Measurements from ENCODE around the gene CALHM3.

The CALHM3 gene

DNA sequence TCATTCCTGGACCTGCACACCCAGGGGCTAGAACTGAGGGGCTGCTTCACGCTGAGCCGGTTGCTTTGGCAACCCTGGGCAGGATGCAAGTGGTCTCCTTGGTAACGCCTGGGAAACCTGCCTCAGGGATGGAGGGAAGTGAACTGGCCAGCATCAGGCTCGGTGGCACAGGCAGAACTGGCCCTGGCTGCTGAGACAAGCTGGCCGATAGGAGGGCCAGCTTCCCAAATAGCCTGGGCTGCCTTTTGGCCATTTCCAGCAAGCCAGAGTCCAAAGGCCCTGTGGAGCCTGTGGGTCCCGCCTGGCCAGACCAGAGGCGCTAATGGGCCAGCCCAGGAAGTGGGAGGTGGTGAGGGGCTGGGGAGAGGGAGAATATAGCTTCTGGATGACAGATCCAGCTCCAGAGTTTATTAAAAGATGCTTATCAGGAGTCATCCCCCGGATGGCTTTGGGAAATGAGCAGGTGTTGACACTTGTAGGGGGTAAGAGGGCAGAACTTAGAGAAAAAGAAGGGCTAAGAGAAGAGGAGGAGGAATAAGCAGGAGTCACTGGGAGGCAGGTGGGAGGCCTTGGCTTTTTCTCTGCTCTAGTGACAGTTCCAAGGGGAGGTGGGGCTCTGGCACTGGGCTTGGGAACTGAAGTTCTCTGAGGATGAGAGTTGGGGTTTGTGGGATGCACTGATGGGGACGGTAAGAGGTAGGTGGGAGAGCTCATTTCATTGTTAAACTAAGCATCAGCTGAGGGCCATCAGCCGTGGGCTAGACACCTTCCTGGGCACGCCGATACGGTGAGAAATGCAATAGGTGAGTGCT lies 24.0 kb upstream of the CALHM3 start:
- Histone ChIP-seq H3K4me1 (peaks cover 20% of the 10 kb centered on the region), H3K9ac (no peak overlapping the region), H3K36me3 (no peaks in the 10 kb centered on the region), H3K27me3 (no peaks in the 10 kb centered on the region), H4K20me1 (no peaks in the 10 kb centered on the region), H3K9me3 (no peaks in the 10 kb centered on the region), H3K4me2 (no peak overlapping the region), H3K27ac (no peak overlapping the region), H3K4me3 (no peak overlapping the region)
- TF ChIP-seq Cebpa-rat (IDR thresholded peaks at IDR 0.05), result no peak

DNA sequence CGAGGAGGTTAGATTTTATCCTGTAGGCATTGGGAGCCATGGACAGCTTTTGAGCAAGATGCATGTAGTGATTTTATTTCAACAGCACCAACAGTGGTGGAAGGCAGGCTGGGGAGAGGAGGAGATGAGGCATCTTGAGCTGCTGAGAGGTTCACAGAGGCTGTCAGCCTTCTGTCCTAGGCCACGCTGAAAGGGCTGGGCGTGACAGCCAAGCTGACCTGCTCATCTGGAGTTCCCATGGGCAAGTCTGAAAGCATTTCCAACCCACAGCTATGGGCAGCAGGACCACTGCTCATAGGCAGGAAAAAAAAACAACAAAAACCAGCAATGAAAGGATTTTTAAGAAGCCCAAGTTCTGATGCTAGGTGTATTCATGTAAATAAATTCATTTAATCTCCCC lies 22.1 kb upstream of the CALHM3 start:
- Histone ChIP-seq H3K4me2 (no peak overlapping the region), H3K27ac (no peak overlapping the region), H3K4me3 (no peak overlapping the region), H3K4me1 (peaks cover 20% of the 10 kb centered on the region), H3K27me3 (peaks cover 15% of the 10 kb centered on the region), H4K20me1 (no peaks in the 10 kb centered on the region), H3K9me3 (no peaks in the 10 kb centered on the region), H3K36me3 (no peaks in the 10 kb centered on the region), H3K9ac (no peak overlapping the region)
- TF ChIP-seq Cebpa-rat (IDR thresholded peaks at IDR 0.05), result no peak

DNA sequence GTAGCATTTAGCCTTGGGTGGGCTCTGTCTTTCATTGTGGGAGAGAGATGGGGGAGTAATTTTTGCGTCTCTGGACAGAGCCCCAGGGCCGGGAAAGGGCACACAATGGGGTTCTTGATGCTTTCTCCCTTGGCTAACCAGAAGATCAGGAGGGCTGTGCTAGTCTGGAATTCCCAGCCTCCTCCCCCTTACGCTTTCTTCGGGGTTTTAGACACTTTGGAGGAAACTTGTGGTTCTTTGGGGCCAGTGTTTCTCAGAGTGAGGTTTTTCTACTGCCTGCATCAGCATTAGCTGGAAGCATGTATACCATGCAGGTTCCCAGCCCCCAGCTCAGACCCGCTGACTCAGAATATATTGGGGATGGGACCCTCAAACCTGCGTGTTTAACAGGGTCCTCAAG lies 21.4 kb upstream of the CALHM3 start:
- Histone ChIP-seq H3K4me1 (peaks cover 20% of the 10 kb centered on the region), H4K20me1 (no peaks in the 10 kb centered on the region), H3K36me3 (no peaks in the 10 kb centered on the region), H3K27ac (no peak overlapping the region), H3K27me3 (peaks cover 23% of the 10 kb centered on the region), H3K9me3 (no peaks in the 10 kb centered on the region), H3K9ac (no peak overlapping the region), H3K4me3 (no peak overlapping the region), H3K4me2 (no peak overlapping the region)
- TF ChIP-seq Cebpa-rat (IDR thresholded peaks at IDR 0.05), result no peak

DNA sequence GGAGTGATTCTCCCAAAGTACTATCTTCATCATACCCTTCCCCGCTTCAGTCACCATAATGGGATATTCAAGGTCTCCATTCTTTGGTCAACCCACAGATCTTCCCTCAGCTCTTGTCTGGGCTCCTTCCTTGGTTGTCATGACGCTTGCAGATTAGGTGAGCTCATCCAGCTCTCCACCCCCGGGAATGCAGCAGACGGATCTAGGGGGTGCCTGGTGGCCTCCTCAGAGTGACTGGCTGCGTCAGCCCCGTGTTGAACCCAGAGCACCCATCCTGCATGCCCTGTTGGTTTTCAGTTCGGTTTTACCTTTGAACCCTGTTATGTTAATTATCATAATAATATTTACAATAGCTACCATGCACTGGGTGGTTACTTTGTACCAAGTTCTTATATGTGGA lies 20.8 kb upstream of the CALHM3 start:
- Histone ChIP-seq H3K9me3 (no peaks in the 10 kb centered on the region), H3K4me2 (no peak overlapping the region), H3K27ac (no peak overlapping the region), H3K27me3 (peaks cover 29% of the 10 kb centered on the region), H3K36me3 (no peaks in the 10 kb centered on the region), H3K9ac (no peak overlapping the region), H4K20me1 (peaks cover 3% of the 10 kb centered on the region), H3K4me3 (no peak overlapping the region), H3K4me1 (peaks cover 18% of the 10 kb centered on the region)
- no peak for TF ChIP-seq Cebpa-rat (IDR thresholded peaks at IDR 0.05)

DNA sequence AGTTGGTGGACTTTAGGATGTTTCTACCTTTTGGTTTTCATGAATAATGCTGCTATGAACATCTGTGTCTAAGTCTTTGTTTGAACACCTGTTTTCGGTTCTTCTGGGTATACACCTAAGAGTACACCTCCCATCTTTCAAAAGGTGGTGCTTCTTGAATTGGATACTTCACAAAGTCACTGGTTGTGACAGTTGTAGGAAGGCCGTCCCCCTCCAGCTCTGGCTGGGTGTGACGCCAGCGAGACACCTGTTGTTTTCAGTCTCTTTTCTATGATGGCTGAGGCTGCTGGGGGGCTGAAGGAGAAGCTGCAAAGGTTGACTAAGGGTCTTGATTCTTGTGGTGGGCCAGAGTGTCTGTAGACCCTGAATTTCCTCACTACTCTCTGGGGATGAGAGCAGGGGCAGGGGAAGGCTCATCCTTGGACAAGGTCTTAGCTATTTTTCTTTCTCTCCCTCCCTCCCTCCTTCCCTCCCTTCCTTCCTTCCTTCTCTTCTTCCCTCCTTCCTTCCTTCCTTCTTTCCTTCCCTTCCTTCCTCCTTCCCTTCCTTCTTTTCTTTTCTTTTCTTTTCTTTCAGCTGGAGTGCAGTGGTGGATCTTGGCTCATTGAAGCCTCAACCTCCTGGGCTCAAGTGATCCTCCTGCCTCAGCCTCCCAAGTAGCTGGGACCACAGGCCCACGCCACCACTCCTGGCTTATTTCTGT lies 20.0 kb upstream of the CALHM3 start:
- peaks cover 36% of the 10 kb centered on the region for H3K27me3 ChIP-seq
- peaks cover 17% of the 10 kb centered on the region for H3K4me1 ChIP-seq
- no peak for TF ChIP-seq Cebpa-rat (IDR thresholded peaks at IDR 0.05)
- no peak overlapping the region for H3K4me3 ChIP-seq
- no peaks in the 10 kb centered on the region for H3K9me3 ChIP-seq
- H4K20me1 ChIP-seq, result peaks cover 11% of the 10 kb centered on the region
- no peak overlapping the region for H3K27ac ChIP-seq
- no peak overlapping the region for H3K9ac ChIP-seq
- no peaks in the 10 kb centered on the region for H3K36me3 ChIP-seq
- H3K4me2 ChIP-seq, result no peak overlapping the region; the same call in 1 of the 2 replicates

DNA sequence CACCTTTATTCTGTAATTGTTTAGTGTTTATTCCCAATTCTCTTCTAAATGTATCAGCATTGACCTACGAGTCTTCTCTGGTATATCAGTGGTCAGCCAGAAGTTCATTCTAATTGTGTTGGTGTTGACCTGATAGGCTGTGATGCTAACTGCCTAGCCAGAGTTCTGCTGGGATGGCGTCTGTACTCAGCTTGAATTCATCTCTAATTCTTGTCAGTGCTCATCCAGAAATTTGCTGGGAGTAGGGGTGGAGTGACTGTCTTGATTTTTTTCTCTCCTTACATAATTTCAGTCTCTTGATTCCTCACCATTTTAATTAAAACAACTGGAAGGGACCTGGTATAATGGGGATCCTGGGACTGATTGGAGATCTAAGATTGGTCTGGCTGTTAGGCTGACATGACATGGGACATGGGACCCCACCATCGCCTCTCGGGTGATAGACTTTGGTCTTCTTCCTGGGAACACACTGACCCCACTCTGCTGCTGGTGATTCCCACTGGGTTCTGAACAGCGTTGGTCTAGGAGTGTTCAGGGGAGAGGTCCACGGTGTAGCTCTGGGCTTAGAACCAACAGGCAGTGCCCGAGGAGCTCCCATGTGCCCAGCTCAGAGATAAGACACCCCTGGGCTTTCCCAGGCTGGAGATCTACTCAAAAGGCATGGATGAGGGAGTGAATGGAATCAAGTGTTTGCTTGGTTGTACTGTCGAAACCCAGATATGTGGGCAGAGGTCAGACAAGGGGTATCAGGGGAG lies 18.3 kb upstream of the CALHM3 start:
- Histone ChIP-seq H3K4me2 (no peak overlapping the region), H3K27ac (no peak overlapping the region), H4K20me1 (peaks cover 22% of the 10 kb centered on the region), H3K9ac (no peak overlapping the region), H3K4me3 (no peak overlapping the region), H3K4me1 (peaks cover 19% of the 10 kb centered on the region), H3K9me3 (no peaks in the 10 kb centered on the region), H3K27me3 (peaks cover 54% of the 10 kb centered on the region), H3K36me3 (no peaks in the 10 kb centered on the region)
- TF ChIP-seq Cebpa-rat (IDR thresholded peaks at IDR 0.05), result no peak

DNA sequence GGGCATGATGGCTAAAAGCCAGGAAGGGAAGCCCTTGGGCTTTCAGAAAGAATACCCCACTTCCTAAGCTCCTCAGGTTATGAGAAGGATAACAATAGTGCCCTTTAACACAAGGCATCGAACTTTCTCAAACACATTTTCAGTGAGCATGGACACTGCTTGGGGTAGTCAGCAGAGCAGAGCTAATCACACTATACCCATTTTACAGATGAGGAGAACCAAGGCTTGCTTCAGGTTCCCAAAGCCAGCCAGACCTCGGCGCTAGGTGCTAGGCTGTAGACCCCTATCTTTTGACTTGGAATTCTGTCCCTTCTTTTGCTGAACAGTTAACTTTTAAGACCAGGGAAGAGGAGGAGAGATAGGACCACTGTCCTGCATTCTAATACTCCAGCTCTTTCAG lies 16.3 kb upstream of the CALHM3 start:
- Histone ChIP-seq H3K27me3 (peaks cover 66% of the 10 kb centered on the region), H3K36me3 (no peaks in the 10 kb centered on the region), H3K27ac (no peak overlapping the region), H3K4me3 (no peak overlapping the region), H4K20me1 (peaks cover 27% of the 10 kb centered on the region), H3K4me1 (peaks cover 28% of the 10 kb centered on the region), H3K9me3 (no peaks in the 10 kb centered on the region), H3K4me2 (no peak overlapping the region), H3K9ac (no peak overlapping the region)
- TF ChIP-seq Cebpa-rat (IDR thresholded peaks at IDR 0.05), result no peak

DNA sequence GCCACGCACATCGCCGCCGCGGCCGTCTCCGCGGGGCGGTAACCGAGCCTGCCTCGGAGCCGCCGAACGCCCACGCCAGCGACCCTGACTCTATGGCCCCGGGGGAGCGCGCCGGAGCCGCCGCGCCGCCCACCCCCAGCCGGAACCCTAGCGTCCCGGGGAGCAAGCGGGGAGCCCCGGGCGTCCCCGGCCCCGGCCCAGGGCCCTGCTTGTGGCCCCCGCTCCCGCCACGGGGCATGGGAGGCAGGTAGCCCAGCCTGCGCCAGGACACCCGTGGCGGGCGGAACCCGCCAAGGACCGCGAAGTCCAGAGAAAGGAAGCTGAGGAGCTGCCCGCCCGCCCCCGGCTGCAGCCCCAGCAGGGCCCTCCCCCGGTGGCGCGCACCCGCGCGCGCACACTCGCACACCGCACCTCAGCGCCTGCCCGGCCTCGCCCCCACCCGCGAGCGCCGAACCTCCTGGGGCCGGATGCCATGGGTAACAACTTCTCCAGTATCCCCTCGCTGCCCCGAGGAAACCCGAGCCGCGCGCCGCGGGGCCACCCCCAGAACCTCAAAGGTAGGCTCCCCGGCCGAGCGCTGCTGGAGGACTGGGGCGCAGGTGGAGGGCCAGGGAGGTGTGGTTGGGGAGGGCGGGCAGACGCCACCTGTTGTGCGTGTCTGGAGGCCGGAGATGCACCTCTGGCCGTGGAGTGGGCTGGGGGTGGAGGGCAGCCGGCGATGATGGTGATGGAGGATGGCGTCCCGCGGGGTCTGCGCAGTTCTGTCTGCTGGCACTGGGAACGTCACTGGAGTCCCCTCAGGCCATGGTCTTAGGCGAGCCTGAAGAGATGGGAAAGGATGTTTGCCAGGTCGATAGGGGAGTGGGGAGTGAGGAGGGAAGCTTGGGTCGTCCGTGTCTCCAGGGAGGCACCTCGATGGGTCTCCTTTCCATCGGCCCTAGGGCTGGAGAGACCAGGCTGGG lies 15.2 kb upstream of the CALHM3 start:
- Histone ChIP-seq H3K9ac (peak overlapping the region; percentile 45; the same call in 1 of the 2 replicates), H3K4me1 (peaks cover 30% of the 10 kb centered on the region), H3K9me3 (no peaks in the 10 kb centered on the region), H3K4me2 (peak overlapping the region; percentile 98), H3K27ac (no peak overlapping the region), H4K20me1 (peaks cover 27% of the 10 kb centered on the region), H3K36me3 (no peaks in the 10 kb centered on the region), H3K27me3 (peaks cover 66% of the 10 kb centered on the region), H3K4me3 (peak overlapping the region; percentile 72)
- TF ChIP-seq Cebpa-rat (IDR thresholded peaks at IDR 0.05), result no peak

DNA sequence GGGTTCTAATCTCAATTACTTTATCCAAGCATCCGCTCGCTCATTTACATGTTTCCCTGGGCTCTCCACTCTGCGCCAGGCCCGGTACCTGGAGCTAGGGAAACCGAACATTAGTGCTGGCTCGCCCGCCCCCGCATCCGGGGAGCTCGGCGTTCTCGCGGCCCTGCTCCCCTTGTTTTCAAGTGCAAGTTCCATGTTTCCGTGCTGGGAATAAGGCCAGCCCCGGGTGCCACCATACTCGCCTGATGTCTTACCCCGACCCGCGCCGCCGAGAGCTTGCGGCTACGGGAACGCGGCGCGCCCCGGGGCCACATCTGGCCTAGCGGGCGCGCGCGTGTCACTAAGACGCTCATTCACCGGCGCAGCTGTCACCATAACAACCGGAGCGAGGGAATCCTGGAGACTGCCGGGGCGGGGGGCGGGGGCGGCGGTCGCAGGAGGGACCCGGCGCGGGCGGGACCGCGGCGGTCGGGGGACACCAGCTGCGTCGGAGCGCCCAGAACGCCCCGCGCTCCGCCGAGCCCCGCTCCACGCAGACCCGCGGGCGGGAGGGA lies 14.4 kb upstream of the CALHM3 start, which contains the start of gene NEURL1:
NEURL1 (plus strand) TSS at position 344 of the 554 bp plus-strand sequence. CDS start 683 bp downstream, outside the sequence.
- H3K27me3 ChIP-seq, result peaks cover 66% of the 10 kb centered on the region
- no peak within 1 kb of the TSS for H3K27ac ChIP-seq
- peaks cover 30% of the 10 kb centered on the region for H3K4me1 ChIP-seq
- TF ChIP-seq Cebpa-rat (IDR thresholded peaks at IDR 0.05), result no peak
- H3K4me2 ChIP-seq, result peak within 1 kb of the TSS; percentile 98
- no peaks in the 10 kb centered on the region for H3K36me3 ChIP-seq
- H3K9me3 ChIP-seq, result no peaks in the 10 kb centered on the region
- H3K9ac ChIP-seq, result peak within 1 kb of the TSS; percentile 45; the same call in 1 of the 2 replicates
- peak within 1 kb of the TSS; percentile 72 for H3K4me3 ChIP-seq
- H4K20me1 ChIP-seq, result peaks cover 27% of the 10 kb centered on the region
